Measurements from ENCODE around the gene C1orf74.

The C1orf74 gene

GRCh38 chr1:209784265-209785169 lies at the start of gene C1orf74:
Gene C1orf74 (minus strand): TSS chr1:209784559. CDS start chr1:209783634, 925 bp downstream.
- DNase-seq = peak; percentile 98 to 99 (median 98)

GRCh38 chr1:209831615-209832014 lies 47.3 kb upstream of the C1orf74 start:
- no peak for DNase-seq

GRCh38 chr1:209830722-209831121 lies 46.4 kb upstream of the C1orf74 start:
- no peak for DNase-seq

GRCh38 chr1:209829716-209830115 lies 45.4 kb upstream of the C1orf74 start:
- no peak for DNase-seq

- DNase-seq = peak; percentile 67 to 89 (median 82)
Observed at GRCh38 chr1:209827384-209828262, 43.3 kb upstream of the C1orf74 start, which contains the start of gene UTP25. Gene UTP25 (plus strand): TSS chr1:209827972. CDS start chr1:209828064, 92 bp downstream.

GRCh38 chr1:209825591-209826434 lies 41.5 kb upstream of the C1orf74 start:
- no peak for DNase-seq

- no peak for DNase-seq
Observed at GRCh38 chr1:209823143-209824041, 39.0 kb upstream of the C1orf74 start.

GRCh38 chr1:209822706-209823105 lies 38.3 kb upstream of the C1orf74 start:
- DNase-seq = no peak

- no peak for DNase-seq
Observed at GRCh38 chr1:209820986-209821385, 36.6 kb upstream of the C1orf74 start.

- DNase-seq = no peak
Observed at GRCh38 chr1:209819058-209819457, 34.7 kb upstream of the C1orf74 start.

GRCh38 chr1:209817691-209818090 lies 33.3 kb upstream of the C1orf74 start:
- DNase-seq = no peak

GRCh38 chr1:209816923-209817322 lies 32.6 kb upstream of the C1orf74 start:
- no peak for DNase-seq

GRCh38 chr1:209815931-209816341 lies 31.6 kb upstream of the C1orf74 start:
- DNase-seq = no peak

- DNase-seq = no peak
Observed at GRCh38 chr1:209815490-209815889, 31.1 kb upstream of the C1orf74 start.

- DNase-seq = no peak
Observed at GRCh38 chr1:209813902-209814301, 29.5 kb upstream of the C1orf74 start.

GRCh38 chr1:209810783-209811182 lies 26.4 kb upstream of the C1orf74 start:
- DNase-seq = no peak

- DNase-seq = no peak
Observed at GRCh38 chr1:209809611-209810010, 25.3 kb upstream of the C1orf74 start.

GRCh38 chr1:209808059-209808581 lies 23.8 kb upstream of the C1orf74 start:
- no peak for DNase-seq

GRCh38 chr1:209807509-209807908 lies 23.1 kb upstream of the C1orf74 start:
- no peak for DNase-seq

GRCh38 chr1:209805875-209806760 lies 21.8 kb upstream of the C1orf74 start, which contains the start of gene IRF6:
Gene IRF6 (minus strand): TSS chr1:209806142. CDS start chr1:209801413, 4,729 bp downstream.
- peak in 3 of 4 experiments; percentile 34 to 76 (median 36) for DNase-seq

Measured in activated naive CD4-positive, alpha-beta T cell (primary cell).